K562 (cell line): ENCODE data around the gene LRRC57. TPM values are rescaled to one million over a fixed set of nuclear protein-coding genes. Genes with fewer than 3 reads are reported as not detected.

Experiments
- BHLHE40 ChIP-seq: IDR thresholded peaks from 2 replicates; pipeline ENCODE4 v1.6.1; 2011; ENCODE audit warnings: low read length, improper control_type of control experiment
- E2F1 ChIP-seq: sonication (generic); formaldehyde crosslinking; IDR thresholded peaks from 2 replicates; pipeline ENCODE4 v1.8.1; 2023; ENCODE audit warnings: mild to moderate bottlenecking, missing genetic modification reagents, moderate library complexity
- E2F6 ChIP-seq, 2 experiments: IDR thresholded peaks; 2 replicates each; pipeline ENCODE4 v1.6.1; 2011; ENCODE audit warnings: borderline replicate concordance in 1 of 2, control low read depth in 1 of 2, low read depth in 1 of 2, low read length in 1 of 2, mild to moderate bottlenecking in 1 of 2, mixed read lengths in 1 of 2, moderate library complexity in 1 of 2; ENCODE audit not compliant: insufficient read depth in 1 of 2, insufficient read length in 1 of 2, poor library complexity in 1 of 2, severe bottlenecking in 1 of 2; ENCODE audit errors: extremely low read depth in 1 of 2
- EHMT2 ChIP-seq: fragments of 450-650 bp; IDR thresholded peaks from 2 replicates; pipeline ENCODE4 v1.6.1; 2018; ENCODE audit warnings: antibody characterized with exemption
- ELF2 ChIP-seq: fragments of 250-450 bp; sonication (Bioruptor Pico); IDR thresholded peaks from 2 replicates; pipeline ENCODE4 v1.5.0; 2021; ENCODE audit warnings: mild to moderate bottlenecking
- TRIM24 ChIP-seq, 2 experiments: fragments of 450-650 bp; IDR thresholded peaks; 2 replicates each; pipeline ENCODE4 v1.6.1; 2016
- YBX1 ChIP-seq: fragments of 450-650 bp; IDR thresholded peaks from 2 replicates; pipeline ENCODE4 v1.7.1; 2016; ENCODE audit warnings: mild to moderate bottlenecking
- ZNF175 ChIP-seq: fragments of 200-800 bp; sonication (Bioruptor generic); IDR thresholded peaks from 2 replicates; pipeline ENCODE4 v1.6.1; 2016; ENCODE audit warnings: low read depth, mild to moderate bottlenecking, missing genetic modification characterization, missing compliant biosample characterization
- ZNF184 ChIP-seq: sonication (generic); formaldehyde crosslinking; IDR thresholded peaks from 2 replicates; pipeline ENCODE4 v1.5.0; 2020; ENCODE audit warnings: missing genetic modification reagents
- ZNF282 ChIP-seq: sonication (generic); formaldehyde crosslinking; IDR thresholded peaks from 2 replicates; pipeline ENCODE4 v1.8.1; 2023; ENCODE audit warnings: missing genetic modification reagents
- ZNF57 ChIP-seq: fragments of 450-650 bp; formaldehyde crosslinking; IDR thresholded peaks from 2 replicates; pipeline ENCODE4 v1.4.0; 2020; ENCODE audit warnings: mild to moderate bottlenecking, moderate library complexity
- polyA plus RNA-seq, 8 experiments: library from polyadenylated mRNA; depleted of rRNA in 4 of 8; stranded (reverse) in 5 of 8; unstranded in 3 of 8; fragments of >200 nt; fragmentation: Nextera tagmentation in 2 of 8; fragmentation: Illumina TruSeq in 1 of 8; extraction: Ambion mirVana in 2 of 8; extraction: Trizol in 1 of 8; gene quantifications; 2 replicates each; pipeline versions ENCODE4 v1.2.1 to v1.2.3, GENCODE V29; 2011 to 2014; ENCODE audit warnings: inconsistent platforms in 1 of 8, missing spikeins in 1 of 8
- total RNA-seq, 7 experiments: library from RNA; depleted of rRNA in 6 of 7; stranded (reverse); fragments of >200 nt in 6 of 7; fragmentation: Illumina TruSeq in 2 of 7; extraction: Trizol in 2 of 7; gene quantifications; 2 replicates each; pipeline versions ENCODE4 v1.2.1 to v1.2.3, GENCODE V29; 2011 to 2021; ENCODE audit warnings: low replicate concordance in 1 of 7
- TF ChIP-seq, protein P1 (sequence below): fragments of 250-450 bp; sonication (Bioruptor Pico); IDR thresholded peaks from 2 replicates; pipeline ENCODE4 v1.8.0; 2022; ENCODE audit warnings: inconsistent platforms
- TF ChIP-seq, protein P2 (sequence below): IDR thresholded peaks from 2 replicates; pipeline ENCODE4 v1.6.1; 2011; ENCODE audit warnings: borderline replicate concordance, low read depth, mild to moderate bottlenecking, moderate library complexity, low read length; ENCODE audit not compliant: insufficient read depth, poor library complexity, severe bottlenecking
- TF ChIP-seq, protein P3 (sequence below): fragments of 250-450 bp; sonication (Bioruptor Pico); IDR thresholded peaks from 2 replicates; pipeline ENCODE4 v1.5.1; 2021; ENCODE audit warnings: mild to moderate bottlenecking
- TF ChIP-seq, protein P4 (sequence below): sonication (generic); formaldehyde crosslinking; IDR thresholded peaks from 2 replicates; pipeline ENCODE4 v1.8.1; 2023; ENCODE audit warnings: mild to moderate bottlenecking, missing genetic modification reagents

The LRRC57 gene
- total and polyA plus RNA-seq, 9 of the 15 experiments (the other 6 are each of a cell fraction or from before 2014, with no cell fraction given) = 3.9 to 20.4 (median 14.8) TPM

DNA sequence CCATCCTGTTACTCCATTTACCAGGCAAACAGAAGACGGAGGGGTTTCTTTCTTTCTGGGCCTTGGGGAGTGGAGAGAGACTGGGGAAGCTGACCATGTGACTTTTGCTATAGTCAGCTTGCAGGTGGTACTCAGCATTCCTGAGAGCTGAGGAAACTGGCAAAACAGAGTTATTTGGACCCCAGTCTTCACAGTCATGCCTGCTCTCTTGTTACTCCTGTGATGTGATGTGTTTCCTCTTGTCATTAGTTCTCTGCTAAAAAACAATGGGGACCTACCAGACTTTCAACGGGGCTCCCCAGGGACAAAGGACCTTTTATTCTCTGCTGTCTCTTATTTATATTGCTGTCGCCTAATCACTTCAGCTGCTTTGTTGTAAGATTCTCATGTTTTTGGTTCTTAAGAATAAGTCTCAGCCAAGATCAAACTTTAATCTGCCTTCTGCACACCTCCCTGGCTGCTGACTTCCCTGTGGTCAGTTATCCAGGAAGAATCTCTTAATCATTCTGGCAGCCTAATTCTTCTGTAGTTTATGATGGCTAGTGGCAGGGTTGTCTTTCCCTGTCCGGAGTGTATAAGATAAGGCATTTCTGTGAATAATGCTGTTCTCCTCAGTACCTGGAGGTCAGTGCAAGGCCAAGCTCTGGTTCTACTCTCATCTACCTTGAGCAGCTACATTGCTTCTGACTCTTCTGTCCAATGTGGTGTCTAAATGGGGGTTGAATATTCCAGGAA is 35.6 kb upstream of the LRRC57 start (continued):
- TF ChIP-seq ELF2 (no peak), ZNF175 (no peak), YBX1 (no peak), TRIM24 (IDR thresholded peaks at IDR 0.05) (peak; percentile 43 to 50; a peak in 1 of 4 replicates), ZNF57 (CRISPR knock-in tag) (no peak), BHLHE40 (no peak; the same call in 1 of the 2 replicates), E2F6 (IDR thresholded peaks at IDR 0.05; ENCODE audit: borderline replicate concordance in 1 of 2, extremely low read depth in 1 of 2, insufficient read depth in 1 of 2, insufficient read length in 1 of 2, low read depth in 1 of 2, low read length in 1 of 2, poor library complexity in 1 of 2, severe bottlenecking in 1 of 2) (no peak), ZNF282 (CRISPR knock-in tag) (no peak), EHMT2 (0 out of 2 replicates have a peak, but pooled peaks have one; percentile 47), E2F1 (CRISPR knock-in tag) (0 out of 2 replicates have a peak, but pooled peaks have one; percentile 49), ZNF184 (CRISPR knock-in tag) (no peak)
- TF ChIP-seq, protein P1, sequence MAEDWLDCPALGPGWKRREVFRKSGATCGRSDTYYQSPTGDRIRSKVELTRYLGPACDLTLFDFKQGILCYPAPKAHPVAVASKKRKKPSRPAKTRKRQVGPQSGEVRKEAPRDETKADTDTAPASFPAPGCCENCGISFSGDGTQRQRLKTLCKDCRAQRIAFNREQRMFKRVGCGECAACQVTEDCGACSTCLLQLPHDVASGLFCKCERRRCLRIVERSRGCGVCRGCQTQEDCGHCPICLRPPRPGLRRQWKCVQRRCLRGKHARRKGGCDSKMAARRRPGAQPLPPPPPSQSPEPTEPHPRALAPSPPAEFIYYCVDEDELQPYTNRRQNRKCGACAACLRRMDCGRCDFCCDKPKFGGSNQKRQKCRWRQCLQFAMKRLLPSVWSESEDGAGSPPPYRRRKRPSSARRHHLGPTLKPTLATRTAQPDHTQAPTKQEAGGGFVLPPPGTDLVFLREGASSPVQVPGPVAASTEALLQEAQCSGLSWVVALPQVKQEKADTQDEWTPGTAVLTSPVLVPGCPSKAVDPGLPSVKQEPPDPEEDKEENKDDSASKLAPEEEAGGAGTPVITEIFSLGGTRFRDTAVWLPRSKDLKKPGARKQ = no peak
- TF ChIP-seq, protein P2, sequence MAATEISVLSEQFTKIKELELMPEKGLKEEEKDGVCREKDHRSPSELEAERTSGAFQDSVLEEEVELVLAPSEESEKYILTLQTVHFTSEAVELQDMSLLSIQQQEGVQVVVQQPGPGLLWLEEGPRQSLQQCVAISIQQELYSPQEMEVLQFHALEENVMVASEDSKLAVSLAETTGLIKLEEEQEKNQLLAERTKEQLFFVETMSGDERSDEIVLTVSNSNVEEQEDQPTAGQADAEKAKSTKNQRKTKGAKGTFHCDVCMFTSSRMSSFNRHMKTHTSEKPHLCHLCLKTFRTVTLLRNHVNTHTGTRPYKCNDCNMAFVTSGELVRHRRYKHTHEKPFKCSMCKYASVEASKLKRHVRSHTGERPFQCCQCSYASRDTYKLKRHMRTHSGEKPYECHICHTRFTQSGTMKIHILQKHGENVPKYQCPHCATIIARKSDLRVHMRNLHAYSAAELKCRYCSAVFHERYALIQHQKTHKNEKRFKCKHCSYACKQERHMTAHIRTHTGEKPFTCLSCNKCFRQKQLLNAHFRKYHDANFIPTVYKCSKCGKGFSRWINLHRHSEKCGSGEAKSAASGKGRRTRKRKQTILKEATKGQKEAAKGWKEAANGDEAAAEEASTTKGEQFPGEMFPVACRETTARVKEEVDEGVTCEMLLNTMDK = no peak
- TF ChIP-seq, protein P3, sequence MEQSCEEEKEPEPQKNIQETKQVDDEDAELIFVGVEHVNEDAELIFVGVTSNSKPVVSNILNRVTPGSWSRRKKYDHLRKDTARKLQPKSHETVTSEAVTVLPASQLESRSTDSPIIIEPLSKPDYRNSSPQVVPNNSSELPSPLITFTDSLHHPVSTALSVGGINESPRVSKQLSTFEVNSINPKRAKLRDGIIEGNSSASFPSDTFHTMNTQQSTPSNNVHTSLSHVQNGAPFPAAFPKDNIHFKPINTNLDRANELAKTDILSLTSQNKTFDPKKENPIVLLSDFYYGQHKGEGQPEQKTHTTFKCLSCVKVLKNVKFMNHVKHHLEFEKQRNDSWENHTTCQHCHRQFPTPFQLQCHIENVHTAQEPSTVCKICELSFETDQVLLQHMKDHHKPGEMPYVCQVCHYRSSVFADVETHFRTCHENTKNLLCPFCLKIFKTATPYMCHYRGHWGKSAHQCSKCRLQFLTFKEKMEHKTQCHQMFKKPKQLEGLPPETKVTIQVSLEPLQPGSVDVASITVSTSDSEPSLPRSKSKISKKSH (CRISPR knock-in tag) = no peak
- TF ChIP-seq, protein P4, sequence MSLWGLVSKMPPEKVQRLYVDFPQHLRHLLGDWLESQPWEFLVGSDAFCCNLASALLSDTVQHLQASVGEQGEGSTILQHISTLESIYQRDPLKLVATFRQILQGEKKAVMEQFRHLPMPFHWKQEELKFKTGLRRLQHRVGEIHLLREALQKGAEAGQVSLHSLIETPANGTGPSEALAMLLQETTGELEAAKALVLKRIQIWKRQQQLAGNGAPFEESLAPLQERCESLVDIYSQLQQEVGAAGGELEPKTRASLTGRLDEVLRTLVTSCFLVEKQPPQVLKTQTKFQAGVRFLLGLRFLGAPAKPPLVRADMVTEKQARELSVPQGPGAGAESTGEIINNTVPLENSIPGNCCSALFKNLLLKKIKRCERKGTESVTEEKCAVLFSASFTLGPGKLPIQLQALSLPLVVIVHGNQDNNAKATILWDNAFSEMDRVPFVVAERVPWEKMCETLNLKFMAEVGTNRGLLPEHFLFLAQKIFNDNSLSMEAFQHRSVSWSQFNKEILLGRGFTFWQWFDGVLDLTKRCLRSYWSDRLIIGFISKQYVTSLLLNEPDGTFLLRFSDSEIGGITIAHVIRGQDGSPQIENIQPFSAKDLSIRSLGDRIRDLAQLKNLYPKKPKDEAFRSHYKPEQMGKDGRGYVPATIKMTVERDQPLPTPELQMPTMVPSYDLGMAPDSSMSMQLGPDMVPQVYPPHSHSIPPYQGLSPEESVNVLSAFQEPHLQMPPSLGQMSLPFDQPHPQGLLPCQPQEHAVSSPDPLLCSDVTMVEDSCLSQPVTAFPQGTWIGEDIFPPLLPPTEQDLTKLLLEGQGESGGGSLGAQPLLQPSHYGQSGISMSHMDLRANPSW (CRISPR knock-in tag) = no peak
